ENCODE results near the gene MMP7. TPM values are rescaled to one million over a fixed set of nuclear protein-coding genes. Genes with fewer than 3 reads are reported as not detected.

MMP7 gene
- 18.9 TPM for total RNA-seq
- 10.2 TPM for polyA plus RNA-seq

GRCh38 chr11:102530558-102530957 is at the start of gene MMP7:
TSS of gene MMP7 (minus strand) at chr11:102530747. CDS start at chr11:102530700, 47 bp downstream.
- Histone ChIP-seq H3K27ac (ENCODE audit: low read depth) (no peak within 1 kb of the TSS), H3K4me1 (ENCODE audit: insufficient read depth) (no peaks in the 10 kb centered on the region), H3K36me3 (ENCODE audit: insufficient read depth) (no peaks in the 10 kb centered on the region), H3K4me3 (ENCODE audit: low read depth, low read length) (no peak within 1 kb of the TSS)
- DNase-seq (ENCODE audit: extremely low spot score): no peak
- WGBS: 66% methylated on average over 8 of the region's 8 CpGs

- Histone ChIP-seq H3K36me3 (ENCODE audit: insufficient read depth) (no peaks in the 10 kb centered on the region), H3K27ac (ENCODE audit: low read depth) (no peak overlapping the region), H3K4me3 (ENCODE audit: low read depth, low read length) (no peak overlapping the region), H3K4me1 (ENCODE audit: insufficient read depth) (no peaks in the 10 kb centered on the region)
- no peak for DNase-seq (ENCODE audit: extremely low spot score)
- 68% methylated on average over 2 of the region's 2 CpGs for WGBS
These were observed 47.2 kb upstream of the MMP7 start for GRCh38 chr11:102577723-102578122.

DNA sequence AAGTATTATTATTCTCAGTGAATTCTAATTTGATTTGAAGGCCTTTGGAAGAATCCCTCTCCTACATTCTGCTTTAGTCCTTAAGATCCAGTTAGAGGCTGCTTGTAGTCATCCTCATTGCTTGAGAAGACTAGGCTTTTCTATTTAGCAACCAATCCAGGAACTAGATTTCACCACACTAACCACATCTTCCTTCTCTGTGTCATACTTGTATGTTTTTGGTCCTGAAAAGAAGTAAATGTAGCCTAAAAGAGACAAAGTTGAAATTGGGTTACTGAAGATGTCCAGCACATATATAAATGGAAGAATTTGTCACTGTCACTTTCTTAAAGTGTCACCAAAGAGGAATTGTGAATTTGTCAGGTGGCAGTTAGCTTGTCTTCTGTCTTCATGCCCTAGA is 46.6 kb upstream of the MMP7 start:
- Histone ChIP-seq H3K36me3 (ENCODE audit: insufficient read depth) (no peaks in the 10 kb centered on the region), H3K4me1 (ENCODE audit: insufficient read depth) (no peaks in the 10 kb centered on the region), H3K4me3 (ENCODE audit: low read depth, low read length) (no peak overlapping the region), H3K27ac (ENCODE audit: low read depth) (no peak overlapping the region)
- DNase-seq (ENCODE audit: extremely low spot score): no peak

GRCh38 chr11:102576350-102576749 is 45.8 kb upstream of the MMP7 start:
- Histone ChIP-seq H3K4me1 (ENCODE audit: insufficient read depth) (no peaks in the 10 kb centered on the region), H3K4me3 (ENCODE audit: low read depth, low read length) (no peak overlapping the region), H3K27ac (ENCODE audit: low read depth) (no peak overlapping the region), H3K36me3 (ENCODE audit: insufficient read depth) (no peaks in the 10 kb centered on the region)
- WGBS: 74% methylated on average over 3 of the region's 3 CpGs
- DNase-seq (ENCODE audit: extremely low spot score): no peak

DNA sequence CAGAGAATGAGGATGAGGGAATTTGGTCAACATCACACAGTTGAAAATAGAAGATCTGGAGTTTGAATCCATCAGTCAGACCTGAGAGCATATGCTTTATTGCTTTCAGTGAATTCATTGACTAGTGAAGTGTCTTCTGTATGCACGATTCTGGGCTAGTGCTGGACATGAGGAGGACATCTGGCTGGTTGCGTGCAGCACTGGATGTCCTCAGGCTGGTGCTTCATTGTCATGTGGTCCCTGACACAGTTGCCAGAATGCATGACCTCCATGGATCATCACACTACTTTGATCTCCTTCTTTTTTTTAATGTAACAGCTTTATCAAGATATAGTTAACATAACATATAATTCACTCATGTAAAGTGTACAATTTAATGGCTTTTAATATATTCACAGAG is 44.5 kb upstream of the MMP7 start:
- no peaks in the 10 kb centered on the region for H3K36me3 ChIP-seq (ENCODE audit: insufficient read depth)
- H3K4me3 ChIP-seq (ENCODE audit: low read depth, low read length): no peak overlapping the region
- no peaks in the 10 kb centered on the region for H3K4me1 ChIP-seq (ENCODE audit: insufficient read depth)
- H3K27ac ChIP-seq (ENCODE audit: low read depth): no peak overlapping the region
- no peak for DNase-seq (ENCODE audit: extremely low spot score)
- WGBS: 93% methylated on average over 2 of the region's 2 CpGs

- Histone ChIP-seq H3K4me1 (ENCODE audit: insufficient read depth) (no peaks in the 10 kb centered on the region), H3K4me3 (ENCODE audit: low read depth, low read length) (no peak overlapping the region), H3K27ac (ENCODE audit: low read depth) (no peak overlapping the region), H3K36me3 (ENCODE audit: insufficient read depth) (no peaks in the 10 kb centered on the region)
- DNase-seq (ENCODE audit: extremely low spot score): no peak
- WGBS: 50% methylated on average over 2 of the region's 2 CpGs
These were observed 43.3 kb upstream of the MMP7 start for GRCh38 chr11:102573851-102574250.

DNA sequence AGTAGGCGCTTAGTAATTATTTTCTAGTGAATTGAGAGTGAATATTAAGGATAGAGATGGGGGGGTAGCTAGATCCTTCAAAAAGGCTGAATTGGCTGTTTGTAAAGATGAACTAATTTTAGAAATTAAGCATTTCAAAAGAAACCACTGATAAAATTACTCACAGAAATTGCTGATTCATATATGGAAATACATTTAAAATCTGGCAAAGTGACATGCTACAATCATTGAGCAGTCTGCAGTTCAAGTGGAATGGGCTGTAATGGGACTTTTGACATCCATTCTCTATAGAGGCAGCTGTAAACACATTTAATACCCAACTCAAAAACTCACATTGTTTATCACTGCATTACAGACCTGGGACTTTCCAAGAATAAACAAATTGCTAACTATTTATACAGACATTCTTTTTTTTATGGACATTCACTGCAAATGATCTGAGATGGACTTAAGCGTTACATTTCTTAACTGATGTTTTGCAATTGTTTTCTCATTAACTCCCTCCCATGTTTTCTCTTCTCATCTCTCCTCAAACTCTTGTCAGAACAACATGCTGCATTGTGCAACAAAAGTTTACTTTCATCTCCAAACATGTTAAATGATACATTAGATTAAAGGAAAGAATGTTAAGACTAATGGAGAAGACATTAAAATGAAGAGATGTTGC is 42.1 kb upstream of the MMP7 start:
- H3K4me1 ChIP-seq (ENCODE audit: insufficient read depth): no peaks in the 10 kb centered on the region
- no peak overlapping the region for H3K4me3 ChIP-seq (ENCODE audit: low read depth, low read length)
- WGBS: 78% methylated on average over 2 of the region's 2 CpGs
- DNase-seq (ENCODE audit: extremely low spot score): no peak
- no peaks in the 10 kb centered on the region for H3K36me3 ChIP-seq (ENCODE audit: insufficient read depth)
- no peak overlapping the region for H3K27ac ChIP-seq (ENCODE audit: low read depth)

GRCh38 chr11:102568851-102569250 is 38.3 kb upstream of the MMP7 start:
- no peak for DNase-seq (ENCODE audit: extremely low spot score)
- WGBS: 65% methylated on average over 3 of the region's 3 CpGs
- Histone ChIP-seq H3K27ac (ENCODE audit: low read depth) (no peak overlapping the region), H3K4me3 (ENCODE audit: low read depth, low read length) (no peak overlapping the region), H3K36me3 (ENCODE audit: insufficient read depth) (no peaks in the 10 kb centered on the region), H3K4me1 (ENCODE audit: insufficient read depth) (no peaks in the 10 kb centered on the region)

DNA sequence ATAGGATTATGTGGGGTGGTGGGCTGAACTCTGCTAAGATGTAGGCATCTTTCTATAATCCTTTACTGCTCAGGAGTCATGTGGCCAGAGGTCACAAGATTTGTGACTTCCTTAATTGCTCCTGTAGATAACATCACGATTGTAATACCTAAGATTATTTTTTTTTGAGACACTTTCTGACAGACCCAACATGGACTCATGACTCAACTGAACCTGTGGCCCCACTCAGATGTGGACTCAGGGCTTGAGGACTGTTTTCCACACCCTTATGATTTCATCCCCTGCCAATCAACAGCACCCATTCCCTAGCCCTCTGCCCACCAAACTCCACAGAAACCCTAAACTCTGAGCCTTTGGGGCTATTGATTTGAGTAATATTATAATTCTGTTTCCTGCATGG is 35.6 kb upstream of the MMP7 start:
- no peak for DNase-seq (ENCODE audit: extremely low spot score)
- 53% methylated on average over 1 of the region's 1 CpG for WGBS
- no peak overlapping the region for H3K4me3 ChIP-seq (ENCODE audit: low read depth, low read length)
- no peaks in the 10 kb centered on the region for H3K4me1 ChIP-seq (ENCODE audit: insufficient read depth)
- no peak overlapping the region for H3K27ac ChIP-seq (ENCODE audit: low read depth)
- H3K36me3 ChIP-seq (ENCODE audit: insufficient read depth): no peaks in the 10 kb centered on the region

- H3K36me3 ChIP-seq (ENCODE audit: insufficient read depth): no peaks in the 10 kb centered on the region
- no peak overlapping the region for H3K27ac ChIP-seq (ENCODE audit: low read depth)
- H3K4me3 ChIP-seq (ENCODE audit: low read depth, low read length): no peak overlapping the region
- DNase-seq (ENCODE audit: extremely low spot score): peak; percentile 39
- no peaks in the 10 kb centered on the region for H3K4me1 ChIP-seq (ENCODE audit: insufficient read depth)
- 82% methylated on average over 2 of the region's 2 CpGs for WGBS
These were observed 33.6 kb upstream of the MMP7 start for GRCh38 chr11:102564110-102564509.

GRCh38 chr11:102561636-102562035 is 31.1 kb upstream of the MMP7 start:
- Histone ChIP-seq H3K36me3 (ENCODE audit: insufficient read depth) (no peaks in the 10 kb centered on the region), H3K27ac (ENCODE audit: low read depth) (peak overlapping the region; percentile 59), H3K4me3 (ENCODE audit: low read depth, low read length) (no peak overlapping the region), H3K4me1 (ENCODE audit: insufficient read depth) (no peaks in the 10 kb centered on the region)
- DNase-seq (ENCODE audit: extremely low spot score): no peak

DNA sequence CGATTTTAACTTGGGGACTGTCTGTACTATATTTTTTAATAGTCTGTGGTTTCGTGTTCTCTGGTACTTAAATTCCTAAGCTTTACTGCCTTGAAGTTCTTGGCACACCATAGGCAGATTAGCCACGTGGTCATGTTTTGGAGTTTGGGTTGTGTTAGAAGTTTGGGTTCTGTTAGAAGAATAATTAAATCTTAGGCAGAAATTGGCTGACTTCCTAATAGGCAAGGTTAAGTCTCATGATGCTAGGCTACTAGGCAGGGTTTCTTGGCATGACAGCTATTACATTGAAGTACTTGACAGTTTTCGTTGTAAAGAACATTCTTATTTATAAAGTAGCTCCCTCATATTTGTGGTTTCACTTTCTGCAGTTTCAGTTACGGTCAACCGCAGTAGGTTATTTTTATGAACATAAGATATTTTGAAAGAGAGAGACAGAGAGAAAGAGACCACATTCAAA is 30.0 kb upstream of the MMP7 start:
- WGBS: 12% methylated on average over 6 of the region's 6 CpGs
- Histone ChIP-seq H3K4me1 (ENCODE audit: insufficient read depth) (no peaks in the 10 kb centered on the region), H3K27ac (ENCODE audit: low read depth) (no peak overlapping the region), H3K36me3 (ENCODE audit: insufficient read depth) (no peaks in the 10 kb centered on the region), H3K4me3 (ENCODE audit: low read depth, low read length) (no peak overlapping the region)
- peak; percentile 25 for DNase-seq (ENCODE audit: extremely low spot score)

GRCh38 chr11:102559839-102560238 is 29.3 kb upstream of the MMP7 start:
- H3K4me3 ChIP-seq (ENCODE audit: low read depth, low read length): no peak overlapping the region
- peak overlapping the region; percentile 38 for H3K27ac ChIP-seq (ENCODE audit: low read depth)
- no peaks in the 10 kb centered on the region for H3K36me3 ChIP-seq (ENCODE audit: insufficient read depth)
- DNase-seq (ENCODE audit: extremely low spot score): no peak
- no peaks in the 10 kb centered on the region for H3K4me1 ChIP-seq (ENCODE audit: insufficient read depth)

DNA sequence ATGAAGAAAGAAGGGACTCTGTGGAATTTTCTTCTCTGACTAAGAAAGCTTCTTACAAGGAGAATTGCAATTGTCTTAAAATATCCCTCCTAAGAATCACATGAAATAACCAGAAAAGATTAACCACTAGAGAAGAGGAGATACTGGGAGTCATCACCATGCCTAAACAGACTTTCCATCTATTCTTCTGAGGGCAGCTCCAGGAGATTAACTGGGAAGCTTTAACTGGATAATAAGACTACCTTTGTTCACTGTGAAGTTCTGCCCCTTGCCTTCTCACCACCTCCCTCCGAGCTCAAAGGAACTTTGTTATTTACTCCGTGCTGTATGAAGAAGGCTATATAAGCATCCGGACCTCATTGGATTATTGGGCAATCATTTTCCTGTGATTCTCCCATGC is 24.5 kb upstream of the MMP7 start:
- Histone ChIP-seq H3K27ac (ENCODE audit: low read depth) (no peak overlapping the region), H3K4me1 (ENCODE audit: insufficient read depth) (no peaks in the 10 kb centered on the region), H3K36me3 (ENCODE audit: insufficient read depth) (no peaks in the 10 kb centered on the region), H3K4me3 (ENCODE audit: low read depth, low read length) (no peak overlapping the region)
- no peak for DNase-seq (ENCODE audit: extremely low spot score)
- 87% methylated on average over 3 of the region's 3 CpGs for WGBS

DNA sequence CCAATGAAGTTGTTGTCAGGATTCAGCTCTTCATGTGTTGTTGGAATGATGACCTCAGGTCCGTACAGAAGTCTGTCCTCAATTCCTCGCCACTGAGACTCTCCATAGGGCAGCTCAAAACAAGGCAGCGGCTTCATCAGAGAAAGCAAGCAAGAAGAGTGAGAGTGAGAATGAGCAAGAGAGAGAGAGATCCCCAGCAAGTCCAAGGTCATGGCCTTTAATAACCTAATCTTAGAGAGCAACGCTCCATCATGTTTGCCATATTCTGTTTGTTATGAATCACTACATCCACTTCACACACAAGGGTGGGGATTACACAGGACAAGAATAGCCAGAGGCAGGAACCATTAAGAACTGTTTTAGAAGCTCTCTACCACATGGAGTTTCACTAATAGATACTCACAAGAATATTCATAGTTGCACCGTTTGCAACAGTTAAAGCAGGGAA is 23.3 kb upstream of the MMP7 start:
- Histone ChIP-seq H3K4me1 (ENCODE audit: insufficient read depth) (no peaks in the 10 kb centered on the region), H3K4me3 (ENCODE audit: low read depth, low read length) (no peak overlapping the region), H3K36me3 (ENCODE audit: insufficient read depth) (no peaks in the 10 kb centered on the region), H3K27ac (ENCODE audit: low read depth) (no peak overlapping the region)
- 95% methylated on average over 5 of the region's 5 CpGs for WGBS
- DNase-seq (ENCODE audit: extremely low spot score): no peak

Measured in urinary bladder (tissue), 4 donors.